IPS-18a (cell line): Measurements from ENCODE around the gene HMCN1.
"Not testable (repeated sequence)": the region's sequence is repeated elsewhere in the genome, so short reads cannot be mapped to it uniquely, and the experiment has no call there.

Experiments
- H3K27ac ChIP-seq: one replicate; pipeline ENCODE4 v1.5.1; 2013; ENCODE audit warnings: low read length
- H3K27me3 ChIP-seq: one replicate; pipeline ENCODE4 v1.6.1; 2013; ENCODE audit warnings: mild to moderate bottlenecking, low read length; ENCODE audit not compliant: control insufficient read depth, insufficient read depth
- H3K36me3 ChIP-seq: one replicate; pipeline ENCODE4 v1.6.1; 2013; ENCODE audit warnings: low read depth, low read length; ENCODE audit not compliant: control insufficient read depth
- H3K4me1 ChIP-seq: one replicate; pipeline ENCODE4 v1.6.1; 2013; ENCODE audit warnings: low read depth, low read length; ENCODE audit not compliant: control insufficient read depth
- H3K4me3 ChIP-seq: one replicate; pipeline ENCODE4 v1.5.1; 2013; ENCODE audit warnings: low read length
- H3K9ac ChIP-seq: one replicate; pipeline ENCODE4 v1.6.1; 2013; ENCODE audit warnings: mild to moderate bottlenecking, low read length, moderate library complexity
- H3K9me3 ChIP-seq: one replicate; pipeline ENCODE4 v1.6.1; 2013; ENCODE audit warnings: low read depth, low read length; ENCODE audit not compliant: control insufficient read depth

HMCN1 gene

DNA sequence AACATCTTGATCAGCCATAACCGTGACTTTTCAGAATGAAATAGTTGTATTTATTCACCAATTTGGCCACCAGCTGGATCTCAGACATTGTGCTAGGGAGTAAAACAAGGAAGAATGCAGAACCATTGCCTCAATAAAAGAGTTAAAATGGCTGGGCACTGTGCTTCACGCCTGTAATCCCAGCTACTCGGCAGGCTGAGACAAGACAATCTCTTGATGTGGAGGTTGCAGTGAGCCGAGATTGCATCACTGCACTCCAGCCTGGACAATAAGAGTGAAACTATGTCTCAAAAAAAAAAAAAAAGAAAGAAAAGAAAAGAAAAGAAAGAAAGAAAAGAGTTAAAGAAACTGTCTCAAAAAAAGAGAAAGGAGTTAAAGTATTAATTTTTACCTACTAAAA is 441.4 kb downstream of the HMCN1 start:
- Histone ChIP-seq H3K9ac (no peak overlapping the region), H3K4me3 (no peak overlapping the region), H3K27ac (no peak overlapping the region), H3K27me3 (no peaks in the 10 kb centered on the region), H3K36me3 (no peaks in the 10 kb centered on the region), H3K4me1 (no peaks in the 10 kb centered on the region), H3K9me3 (no peaks in the 10 kb centered on the region)

DNA sequence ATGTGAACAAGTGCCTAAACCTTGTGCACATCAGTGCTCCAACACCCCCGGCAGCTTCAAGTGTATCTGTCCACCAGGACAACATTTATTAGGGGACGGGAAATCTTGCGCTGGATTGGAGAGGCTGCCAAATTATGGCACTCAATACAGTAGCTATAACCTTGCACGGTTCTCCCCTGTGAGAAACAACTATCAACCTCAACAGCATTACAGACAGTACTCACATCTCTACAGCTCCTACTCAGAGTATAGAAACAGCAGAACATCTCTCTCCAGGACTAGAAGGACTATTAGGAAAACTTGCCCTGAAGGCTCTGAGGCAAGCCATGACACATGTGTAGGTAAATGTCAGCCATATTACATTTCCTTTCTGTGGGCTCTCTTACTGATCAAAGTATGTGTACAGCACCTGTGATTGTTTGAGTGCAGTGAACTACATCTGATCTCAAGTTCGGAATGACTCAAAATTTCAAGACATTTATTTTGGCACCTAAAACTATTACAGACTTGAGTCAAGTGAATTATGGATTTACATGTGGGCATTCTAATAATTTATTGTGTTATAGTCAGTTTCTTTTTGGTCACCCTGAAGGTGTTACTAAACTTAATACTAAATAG is 444.3 kb downstream of the HMCN1 start:
- Histone ChIP-seq H3K9me3 (no peaks in the 10 kb centered on the region), H3K9ac (no peak overlapping the region), H3K27ac (no peak overlapping the region), H3K4me1 (no peaks in the 10 kb centered on the region), H3K27me3 (no peaks in the 10 kb centered on the region), H3K4me3 (no peak overlapping the region), H3K36me3 (no peaks in the 10 kb centered on the region)

DNA sequence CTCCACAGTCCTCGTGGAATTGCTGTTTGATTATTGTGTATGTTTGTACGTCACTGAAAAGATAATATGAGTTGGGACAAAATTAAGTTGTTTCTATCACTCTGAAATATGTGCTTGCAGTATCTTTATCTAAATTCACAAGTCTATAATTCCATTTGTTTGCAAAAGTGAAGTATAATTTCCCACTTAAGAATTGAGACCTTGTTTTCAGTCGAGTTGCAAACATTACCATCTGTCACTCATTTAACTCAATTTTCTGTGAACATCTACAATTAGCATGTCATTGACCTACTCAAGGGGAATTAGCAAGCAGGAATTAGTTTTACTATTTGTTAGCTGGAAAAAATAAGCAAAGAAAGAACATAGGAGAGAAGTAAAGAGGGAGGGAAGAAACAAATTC is 445.0 kb downstream of the HMCN1 start:
- Histone ChIP-seq H3K9ac (no peak overlapping the region), H3K9me3 (no peaks in the 10 kb centered on the region), H3K36me3 (no peaks in the 10 kb centered on the region), H3K4me3 (no peak overlapping the region), H3K27ac (no peak overlapping the region), H3K4me1 (no peaks in the 10 kb centered on the region), H3K27me3 (no peaks in the 10 kb centered on the region)

DNA sequence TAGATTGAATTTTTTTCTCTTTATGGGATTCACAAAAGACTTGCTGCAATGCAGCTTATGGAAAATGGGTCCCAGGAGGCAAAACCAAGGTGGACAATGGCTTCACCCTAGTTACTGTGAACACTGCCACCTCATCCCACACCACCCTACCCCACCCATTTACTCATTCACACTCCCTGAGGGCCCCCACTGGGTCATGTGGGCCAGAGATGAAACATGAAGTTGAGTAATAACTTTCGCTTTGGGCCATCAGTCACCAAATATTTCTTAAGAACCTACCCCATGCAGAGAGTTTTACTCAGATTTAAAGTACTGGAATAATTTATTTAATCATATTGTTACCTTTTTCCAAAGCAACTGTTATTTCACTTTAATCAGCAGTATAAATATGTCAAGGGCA is 449.0 kb downstream of the HMCN1 start:
- Histone ChIP-seq H3K27ac (no peak overlapping the region), H3K27me3 (no peaks in the 10 kb centered on the region), H3K4me1 (no peaks in the 10 kb centered on the region), H3K36me3 (no peaks in the 10 kb centered on the region), H3K9me3 (no peaks in the 10 kb centered on the region), H3K9ac (no peak overlapping the region), H3K4me3 (no peak overlapping the region)

DNA sequence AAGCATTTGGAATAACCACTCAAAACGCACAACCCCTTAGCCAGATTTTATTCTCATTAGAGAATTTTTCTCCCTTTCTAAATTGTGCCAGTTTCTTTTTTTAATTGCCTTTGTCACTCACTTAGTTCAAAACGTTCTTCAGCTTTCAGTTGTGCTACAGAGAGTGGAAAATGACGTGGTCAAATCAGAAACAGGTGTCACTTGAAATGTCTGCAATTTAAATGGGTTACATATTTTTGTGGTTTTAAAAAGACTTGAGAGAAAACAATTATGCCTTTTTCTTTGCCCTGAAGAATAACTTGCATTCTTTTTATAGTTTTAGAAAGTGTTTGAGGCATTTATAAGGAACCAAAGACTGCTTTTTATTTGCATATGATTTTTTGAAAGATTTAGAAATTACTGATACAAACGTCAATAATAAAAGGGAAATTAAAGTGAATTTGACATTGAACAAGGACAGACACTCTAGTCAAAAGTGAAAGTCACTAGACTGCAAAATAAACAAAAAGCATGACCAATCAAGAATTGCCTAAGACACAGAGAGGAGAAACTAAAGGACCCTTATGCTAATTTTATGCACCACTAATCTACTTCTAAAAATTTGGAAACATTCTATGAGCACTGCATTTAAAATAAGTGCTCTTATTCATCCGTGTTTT is 449.9 kb downstream of the HMCN1 start:
- Histone ChIP-seq H3K9ac (no peak overlapping the region), H3K9me3 (no peaks in the 10 kb centered on the region), H3K36me3 (no peaks in the 10 kb centered on the region), H3K4me3 (no peak overlapping the region), H3K27me3 (no peaks in the 10 kb centered on the region), H3K27ac (no peak overlapping the region), H3K4me1 (no peaks in the 10 kb centered on the region)

DNA sequence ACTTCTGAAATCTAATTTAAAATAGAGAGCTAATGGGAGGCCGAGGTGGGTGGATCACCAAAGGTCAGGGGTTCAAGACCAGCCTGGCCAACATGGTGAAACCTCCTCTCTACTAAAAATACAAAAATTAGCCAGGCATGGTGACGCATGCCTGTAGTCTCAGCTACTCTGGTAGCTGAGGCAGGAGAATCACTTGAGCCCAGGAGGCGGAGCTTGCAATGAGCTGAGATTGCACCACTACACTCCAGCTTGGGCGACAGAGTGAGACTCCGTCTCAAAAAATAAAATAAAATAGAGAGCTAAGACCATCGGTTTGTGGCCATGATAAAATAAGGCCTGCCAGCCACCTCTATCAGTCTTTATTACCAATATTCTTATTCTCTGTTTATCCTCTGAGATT is 452.1 kb downstream of the HMCN1 start:
- H3K27me3 ChIP-seq, H3K27ac ChIP-seq, H3K36me3 ChIP-seq, H3K9me3 ChIP-seq, H3K9ac ChIP-seq, H3K4me1 ChIP-seq, H3K4me3 ChIP-seq: not testable (repeated sequence)

DNA sequence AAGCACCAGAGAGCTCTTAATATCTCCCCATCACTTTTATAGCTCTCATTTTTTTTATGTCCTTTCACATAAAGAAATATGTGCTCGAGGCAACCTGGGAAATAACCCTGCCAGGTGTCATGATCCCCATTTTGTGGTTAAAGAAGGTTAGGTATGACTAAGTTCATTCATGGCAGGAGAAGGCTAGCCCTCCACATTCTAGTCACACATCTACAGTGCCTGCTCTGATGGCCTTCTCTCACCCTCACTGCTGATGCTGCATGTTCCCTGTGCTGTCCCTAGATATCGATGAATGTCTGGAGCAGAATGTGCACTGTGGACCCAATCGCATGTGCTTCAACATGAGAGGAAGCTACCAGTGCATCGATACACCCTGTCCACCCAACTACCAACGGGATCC is 453.4 kb downstream of the HMCN1 start:
- Histone ChIP-seq H3K9me3 (no peaks in the 10 kb centered on the region), H3K4me3 (no peak overlapping the region), H3K36me3 (no peaks in the 10 kb centered on the region), H3K27ac (no peak overlapping the region), H3K9ac (no peak overlapping the region), H3K4me1 (no peaks in the 10 kb centered on the region), H3K27me3 (no peaks in the 10 kb centered on the region)

DNA sequence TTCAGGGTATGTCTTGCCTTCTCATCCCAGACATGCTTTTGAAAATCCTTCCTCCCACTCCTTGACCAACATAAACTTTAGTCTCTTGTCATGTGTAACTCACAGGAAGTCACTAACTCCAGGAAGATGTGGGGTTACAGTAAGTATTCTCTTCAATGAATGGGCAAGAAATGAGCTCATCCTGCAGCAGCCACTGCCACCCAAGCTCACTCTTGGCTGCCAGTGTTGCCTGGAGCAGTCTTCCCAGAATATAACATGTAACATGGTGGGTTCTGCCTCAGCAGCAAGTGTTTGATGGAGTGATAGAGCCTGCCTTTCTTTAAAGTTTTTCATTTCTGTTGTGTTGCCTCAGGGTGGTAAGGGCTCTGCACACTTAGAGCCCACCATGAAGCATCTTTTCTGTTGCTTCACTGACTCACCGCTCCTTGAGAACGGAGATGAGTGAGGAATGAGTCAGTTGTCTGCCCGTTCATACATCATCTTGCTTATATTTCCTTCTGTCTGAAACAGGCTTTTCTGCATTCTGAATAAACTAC is 453.9 kb downstream of the HMCN1 start:
- no peak overlapping the region for H3K4me3 ChIP-seq
- no peaks in the 10 kb centered on the region for H3K36me3 ChIP-seq
- H3K9me3 ChIP-seq: no peaks in the 10 kb centered on the region
- no peak overlapping the region for H3K27ac ChIP-seq
- no peaks in the 10 kb centered on the region for H3K27me3 ChIP-seq
- no peaks in the 10 kb centered on the region for H3K4me1 ChIP-seq
- H3K9ac ChIP-seq: no peak overlapping the region

DNA sequence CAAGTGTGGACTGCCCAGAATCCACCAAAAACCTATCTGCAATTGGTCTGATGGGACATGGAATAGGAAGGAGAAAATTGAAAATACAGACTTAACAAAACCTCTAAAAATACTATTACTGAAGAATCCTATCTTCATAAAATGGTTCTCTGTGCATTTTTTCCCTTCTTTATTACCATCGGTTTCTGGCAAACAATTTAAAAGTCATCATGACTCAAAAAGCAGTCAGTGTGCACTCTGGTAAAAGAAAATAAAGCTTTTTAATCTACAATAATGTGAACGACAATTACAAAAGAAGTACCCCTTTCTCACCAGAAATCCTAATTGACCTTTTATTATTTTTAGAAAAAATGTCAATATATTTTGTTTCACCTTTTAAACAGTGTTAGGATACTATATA is 454.5 kb downstream of the HMCN1 start:
- Histone ChIP-seq H3K4me1 (no peaks in the 10 kb centered on the region), H3K9me3 (no peaks in the 10 kb centered on the region), H3K27ac (no peak overlapping the region), H3K27me3 (no peaks in the 10 kb centered on the region), H3K9ac (no peak overlapping the region), H3K36me3 (no peaks in the 10 kb centered on the region), H3K4me3 (no peak overlapping the region)

DNA sequence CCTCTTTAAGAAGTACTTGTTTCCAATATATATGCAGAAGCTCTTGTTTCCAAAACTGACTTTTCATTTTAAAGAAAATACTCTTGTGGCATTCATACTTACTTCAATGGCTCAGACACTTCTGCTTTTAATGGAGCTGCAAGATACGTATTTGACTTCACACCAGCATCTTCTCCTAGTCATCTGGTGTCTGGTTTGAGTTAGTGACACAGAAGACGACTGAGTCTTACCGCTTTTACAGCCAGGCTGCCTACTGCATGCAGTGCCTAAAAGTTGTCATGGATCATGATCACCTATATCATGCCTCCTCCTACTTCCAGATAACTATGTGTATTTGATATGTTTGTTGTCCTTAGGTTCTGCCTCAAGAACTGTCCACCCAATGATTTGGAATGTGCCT is 455.0 kb downstream of the HMCN1 start:
- Histone ChIP-seq H3K4me1 (no peaks in the 10 kb centered on the region), H3K9ac (no peak overlapping the region), H3K27me3 (no peaks in the 10 kb centered on the region), H3K9me3 (no peaks in the 10 kb centered on the region), H3K27ac (no peak overlapping the region), H3K36me3 (no peaks in the 10 kb centered on the region), H3K4me3 (no peak overlapping the region)

DNA sequence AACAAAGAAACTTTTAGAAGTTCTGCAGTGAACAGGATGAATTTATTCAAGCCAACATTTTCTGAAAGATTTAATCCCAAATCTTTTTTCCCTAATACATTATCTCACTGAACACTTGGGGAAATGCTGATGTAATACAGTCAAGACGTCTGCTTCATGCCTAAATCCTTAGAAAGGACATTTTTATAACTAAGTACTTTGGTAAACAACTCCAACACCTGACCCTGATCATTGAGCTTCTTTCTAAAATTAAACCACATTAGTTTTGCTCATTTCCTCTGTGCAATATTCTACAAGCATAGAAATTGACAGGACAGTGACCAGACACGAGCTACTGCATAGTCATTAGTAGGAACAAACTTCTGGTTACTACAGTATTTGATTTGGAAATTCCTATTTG is 457.3 kb downstream of the HMCN1 start:
- Histone ChIP-seq H3K4me1 (no peaks in the 10 kb centered on the region), H3K27ac (no peak overlapping the region), H3K4me3 (no peak overlapping the region), H3K9me3 (no peaks in the 10 kb centered on the region), H3K27me3 (no peaks in the 10 kb centered on the region), H3K9ac (no peak overlapping the region), H3K36me3 (no peaks in the 10 kb centered on the region)

DNA sequence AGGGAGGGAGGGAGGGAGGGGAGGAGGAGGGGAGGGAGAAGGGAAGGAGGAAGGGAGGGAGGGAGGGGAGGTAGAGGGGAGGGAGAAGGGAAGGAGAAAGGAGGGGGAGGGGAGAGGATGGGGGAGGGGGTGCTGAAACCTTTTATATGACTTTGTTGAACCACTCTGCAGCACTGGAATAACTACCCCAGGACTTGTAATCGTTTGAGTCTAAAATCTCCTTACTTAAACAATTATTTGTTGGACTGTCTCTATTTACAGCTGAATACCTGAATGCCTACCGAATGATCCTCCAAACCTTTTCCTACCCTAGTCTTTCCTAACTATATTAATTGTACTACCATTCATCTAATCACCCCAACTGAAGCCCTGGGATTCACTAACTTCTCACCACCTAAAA is 459.0 kb downstream of the HMCN1 start:
- Histone ChIP-seq H3K36me3 (no peaks in the 10 kb centered on the region), H3K27ac (no peak overlapping the region), H3K4me1 (no peaks in the 10 kb centered on the region), H3K9me3 (no peaks in the 10 kb centered on the region), H3K4me3 (no peak overlapping the region), H3K27me3 (no peaks in the 10 kb centered on the region), H3K9ac (no peak overlapping the region)
